HG02943 (cell line): ENCODE measurements around the gene NALCN.
"Not testable (repeated sequence)": the region's sequence is repeated elsewhere in the genome, so short reads cannot be mapped to it uniquely, and the experiment has no call there.

Experiments
- ATAC-seq: cut with Tn5 transposase; IDR thresholded peaks from one replicate; pipeline ENCODE4 v1.9.1; 2021; ENCODE audit warnings: mild to moderate bottlenecking, low read depth, moderate library complexity; ENCODE audit not compliant: unreplicated experiment

NALCN gene

DNA sequence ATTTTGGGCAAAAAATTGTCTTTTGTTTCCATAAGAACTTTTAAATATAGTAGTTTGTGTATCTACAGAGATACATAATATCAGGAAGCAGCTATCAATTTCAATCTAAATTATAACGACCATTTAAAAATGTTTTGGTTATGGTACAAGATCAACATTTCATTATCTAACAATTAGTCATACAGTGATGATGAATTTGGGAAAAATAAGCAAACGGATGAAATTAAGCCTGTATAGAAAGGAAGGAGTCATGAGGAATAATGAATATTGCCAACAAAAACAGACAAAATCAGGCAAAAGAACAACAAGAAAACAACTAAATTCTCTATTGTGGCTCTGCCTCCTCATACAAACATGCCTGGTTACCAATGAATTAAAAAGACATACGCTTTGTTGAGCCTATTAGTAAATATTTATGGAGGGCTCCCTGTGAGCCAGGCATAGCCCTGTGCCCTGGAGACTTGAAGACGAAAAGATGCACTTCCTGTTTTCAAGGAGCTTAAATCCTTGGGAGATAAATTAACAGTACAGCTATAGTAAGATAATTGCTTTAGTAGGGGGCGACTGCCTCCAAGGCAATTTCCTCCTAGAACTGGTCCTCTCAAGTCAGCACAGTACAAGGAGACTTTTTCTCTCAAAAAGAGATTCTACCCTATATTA lies 73.0 kb downstream of the NALCN start:
- no peak for ATAC-seq

DNA sequence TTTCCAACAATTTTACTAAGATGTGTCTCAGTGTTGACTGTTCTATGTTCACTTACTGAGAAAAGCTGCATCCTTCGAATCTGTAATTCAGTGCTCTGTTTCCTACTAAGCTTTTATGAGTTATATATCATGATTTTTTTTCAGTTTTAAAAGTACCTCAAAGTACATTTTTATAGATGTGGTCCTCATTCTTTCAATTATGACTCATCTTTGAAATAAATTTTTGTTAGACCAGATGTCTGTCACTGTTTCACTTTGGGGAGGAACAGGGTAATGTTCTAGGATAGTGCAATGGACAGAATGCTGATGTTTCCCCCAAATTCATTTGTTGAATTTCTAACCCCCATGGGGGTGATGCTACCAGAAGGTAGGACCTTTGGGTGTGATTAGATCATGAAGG lies 74.8 kb downstream of the NALCN start:
- ATAC-seq: no peak

DNA sequence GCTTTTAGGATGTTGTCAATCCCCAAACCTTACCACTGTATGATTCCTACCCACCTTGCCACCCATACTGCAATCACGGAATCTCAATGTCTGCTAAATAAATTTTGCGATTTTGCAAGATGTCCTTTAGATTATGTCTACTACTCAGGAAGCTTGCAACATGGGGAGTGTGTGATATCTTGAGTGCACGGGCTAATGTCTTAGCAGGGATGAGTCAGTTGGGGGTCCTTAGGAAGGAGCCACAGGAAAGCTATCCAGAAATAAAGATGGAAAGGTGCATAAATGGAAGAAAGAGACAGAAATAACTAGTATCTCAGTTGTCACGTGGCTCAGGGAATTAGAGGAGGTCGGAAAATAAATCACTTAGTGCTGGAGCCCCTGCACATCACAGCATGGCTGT lies 77.1 kb downstream of the NALCN start:
- no peak for ATAC-seq

DNA sequence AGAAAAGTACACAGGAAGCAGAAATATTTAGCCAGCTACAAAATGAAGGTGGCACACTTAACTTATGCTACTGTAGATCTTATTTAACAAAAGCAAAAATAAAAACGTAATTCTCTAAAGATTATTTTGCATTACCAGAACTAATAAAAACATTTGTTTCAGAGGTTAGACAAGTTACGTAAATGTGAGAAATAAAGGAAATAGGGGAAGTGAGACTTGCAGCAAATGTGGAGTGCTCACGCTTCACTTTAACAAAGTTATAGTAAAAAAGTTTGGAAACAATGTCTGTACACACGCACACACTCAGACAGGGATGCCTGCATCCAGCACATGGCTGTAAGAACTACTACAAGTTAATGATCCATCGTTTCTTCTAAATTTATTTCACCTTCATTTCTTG lies 83.7 kb downstream of the NALCN start:
- no peak for ATAC-seq

DNA sequence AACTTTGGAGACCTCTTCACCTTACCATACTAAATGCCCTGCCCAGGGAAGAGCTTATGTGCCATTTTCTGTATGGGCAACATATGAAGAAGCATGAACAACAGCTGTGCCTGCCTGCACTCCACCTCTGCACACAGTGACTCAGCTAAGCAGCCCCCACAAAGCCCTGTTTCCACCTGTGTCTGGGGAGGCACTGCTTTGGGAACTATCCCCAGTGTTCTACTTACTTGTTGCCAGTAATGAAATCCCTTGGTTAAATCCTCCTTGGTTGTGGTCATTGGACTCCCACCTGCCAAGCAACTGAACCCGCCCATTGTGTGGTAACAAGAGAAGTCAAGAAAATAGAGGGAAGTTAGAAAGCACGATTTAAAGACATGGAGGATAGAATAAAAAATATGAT lies 84.6 kb downstream of the NALCN start:
- ATAC-seq: no peak

DNA sequence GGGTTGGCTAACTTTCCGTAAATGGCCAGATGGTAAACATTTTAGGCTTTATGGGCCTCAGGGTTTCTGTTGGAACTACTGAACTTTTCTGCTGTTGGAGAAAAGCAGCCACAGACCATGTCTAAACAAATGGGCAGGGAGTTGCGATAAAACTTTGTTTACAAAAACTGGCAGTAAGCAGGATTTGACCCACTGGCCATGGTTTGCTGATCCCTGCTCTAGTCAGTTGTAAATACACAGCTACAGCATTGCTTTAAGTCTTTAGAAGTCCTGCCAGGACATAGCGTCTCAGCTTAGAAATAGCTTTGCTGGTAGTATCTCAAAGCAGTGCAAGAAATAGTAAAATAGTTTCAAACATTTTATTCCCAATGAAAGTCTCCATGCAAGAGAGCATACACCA lies 88.4 kb downstream of the NALCN start:
- no peak for ATAC-seq

DNA sequence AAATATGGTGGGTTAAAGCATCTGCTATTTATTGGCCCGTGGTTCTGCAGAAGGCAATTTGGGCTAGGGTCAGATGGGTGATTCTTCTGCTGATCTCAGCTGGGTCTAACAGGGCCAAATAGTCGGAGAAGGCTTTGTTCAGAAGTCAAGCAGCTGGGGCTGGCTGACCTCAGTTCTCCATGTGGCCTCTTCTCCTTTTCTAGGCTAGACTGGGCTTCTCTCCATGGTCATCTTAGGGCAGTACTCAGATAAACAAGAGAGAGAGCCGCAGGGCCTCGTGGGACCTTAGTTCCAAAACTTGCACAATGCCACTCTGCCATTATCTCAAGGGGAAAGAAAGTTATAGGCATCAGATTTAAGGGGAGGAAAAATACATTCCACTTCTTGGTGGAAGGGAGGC lies 89.6 kb downstream of the NALCN start:
- ATAC-seq: no peak

DNA sequence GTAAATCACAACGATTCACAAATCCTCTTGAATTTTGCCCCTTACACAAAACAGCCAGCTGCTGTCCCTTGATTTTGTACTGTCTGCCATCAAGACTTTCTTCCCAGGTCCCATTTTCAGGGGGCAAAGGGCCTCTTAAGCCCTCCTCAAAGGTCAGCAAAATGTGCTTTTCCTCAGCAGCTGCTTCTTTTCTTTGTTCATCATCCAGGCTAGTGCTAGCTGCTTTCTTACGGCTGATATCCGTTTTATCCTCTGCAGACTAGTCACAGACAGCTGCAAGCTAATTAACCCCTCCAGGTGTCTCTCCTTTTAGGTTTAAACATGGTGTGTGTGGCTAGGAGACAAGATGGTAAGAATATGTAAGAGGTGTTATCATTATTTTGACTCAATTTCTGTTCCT lies 90.9 kb downstream of the NALCN start:
- ATAC-seq: no peak

DNA sequence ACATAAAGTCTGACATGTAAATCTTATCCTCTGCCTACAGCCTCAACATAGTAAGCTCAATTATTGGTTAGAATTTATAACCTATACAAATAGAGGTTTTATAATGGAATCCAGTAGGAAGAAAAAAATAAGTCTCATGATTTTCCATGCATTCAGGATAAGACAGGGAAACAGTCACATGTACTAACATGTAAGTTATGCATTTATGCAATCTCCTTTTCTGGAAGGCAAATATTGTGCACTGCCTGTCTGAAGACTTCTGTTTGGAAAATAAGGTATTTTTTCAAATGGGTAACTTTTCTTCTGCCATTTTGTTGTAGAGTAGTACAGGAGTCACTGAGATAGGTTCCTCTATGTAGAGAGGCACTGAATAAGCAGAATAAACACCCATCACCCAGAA lies 92.7 kb downstream of the NALCN start:
- ATAC-seq: no peak

DNA sequence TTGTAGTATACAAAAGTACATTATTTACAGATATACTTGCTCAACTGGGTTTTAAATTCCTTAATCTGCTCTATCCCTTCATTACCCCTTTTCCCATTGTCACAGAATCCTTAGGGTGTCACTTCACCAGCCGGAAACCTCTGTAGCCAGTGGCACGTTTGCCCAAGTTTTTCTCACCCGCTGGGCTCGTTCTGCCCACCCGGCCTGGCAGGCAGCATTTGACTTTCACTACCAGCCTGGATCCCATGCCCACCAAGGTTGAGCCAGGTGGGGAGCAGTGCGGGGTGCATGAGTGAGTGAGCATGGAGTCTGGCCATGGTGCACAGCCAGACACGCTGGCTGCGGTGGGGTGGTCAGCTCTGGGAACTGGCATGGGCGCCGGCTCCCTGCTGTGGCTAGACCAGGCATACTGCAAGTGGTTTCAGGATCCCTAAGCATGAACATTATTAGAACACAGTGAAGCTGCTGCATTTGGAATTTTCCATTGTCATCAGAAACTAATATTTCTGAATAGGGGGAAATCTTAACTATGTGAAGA lies 98.3 kb downstream of the NALCN start:
- ATAC-seq: no peak

DNA sequence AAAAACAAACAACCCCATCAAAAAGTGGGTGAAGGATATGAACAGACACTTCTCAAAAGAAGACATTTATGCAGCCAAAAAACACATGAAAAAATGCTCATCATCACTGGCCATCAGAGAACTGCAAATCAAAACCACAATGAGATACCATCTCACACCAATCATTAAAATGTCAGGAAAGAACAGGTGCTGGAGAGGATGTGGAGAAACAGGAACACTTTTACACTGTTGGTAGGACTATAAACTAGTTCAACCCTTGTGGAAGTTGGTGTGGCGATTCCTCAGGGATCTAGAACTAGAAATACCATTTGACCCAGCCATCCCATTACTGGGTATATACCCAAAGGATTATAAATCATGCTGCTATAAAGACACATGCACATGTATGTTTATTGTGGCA lies 102.8 kb downstream of the NALCN start:
- not testable (repeated sequence) for ATAC-seq

DNA sequence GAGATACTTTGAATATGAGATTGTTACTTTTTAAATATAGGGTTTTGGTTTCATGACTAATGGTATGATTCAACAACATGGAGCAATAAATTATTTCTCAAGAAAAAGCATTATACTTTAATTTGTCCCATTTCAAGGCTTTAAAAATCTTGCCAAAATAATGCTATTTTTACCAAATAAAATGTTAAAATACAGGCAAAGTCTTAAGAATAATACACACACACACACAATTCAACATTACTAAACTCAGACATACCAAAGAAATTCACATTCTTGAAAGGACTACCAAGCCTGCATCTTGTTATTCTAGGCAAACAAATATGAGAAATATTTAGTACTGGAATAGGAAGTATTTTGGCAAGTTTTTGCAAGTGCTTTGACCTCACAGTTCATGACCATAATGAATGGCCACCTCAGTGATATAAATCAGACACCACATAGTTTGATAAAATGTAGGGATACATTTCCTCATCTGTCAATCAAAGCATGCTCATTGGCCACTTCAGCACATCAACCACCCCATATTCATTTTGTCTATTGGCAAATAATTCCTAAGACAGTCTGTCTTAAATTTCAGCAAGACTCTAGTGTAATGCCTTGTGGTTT lies 107.2 kb downstream of the NALCN start:
- no peak for ATAC-seq

DNA sequence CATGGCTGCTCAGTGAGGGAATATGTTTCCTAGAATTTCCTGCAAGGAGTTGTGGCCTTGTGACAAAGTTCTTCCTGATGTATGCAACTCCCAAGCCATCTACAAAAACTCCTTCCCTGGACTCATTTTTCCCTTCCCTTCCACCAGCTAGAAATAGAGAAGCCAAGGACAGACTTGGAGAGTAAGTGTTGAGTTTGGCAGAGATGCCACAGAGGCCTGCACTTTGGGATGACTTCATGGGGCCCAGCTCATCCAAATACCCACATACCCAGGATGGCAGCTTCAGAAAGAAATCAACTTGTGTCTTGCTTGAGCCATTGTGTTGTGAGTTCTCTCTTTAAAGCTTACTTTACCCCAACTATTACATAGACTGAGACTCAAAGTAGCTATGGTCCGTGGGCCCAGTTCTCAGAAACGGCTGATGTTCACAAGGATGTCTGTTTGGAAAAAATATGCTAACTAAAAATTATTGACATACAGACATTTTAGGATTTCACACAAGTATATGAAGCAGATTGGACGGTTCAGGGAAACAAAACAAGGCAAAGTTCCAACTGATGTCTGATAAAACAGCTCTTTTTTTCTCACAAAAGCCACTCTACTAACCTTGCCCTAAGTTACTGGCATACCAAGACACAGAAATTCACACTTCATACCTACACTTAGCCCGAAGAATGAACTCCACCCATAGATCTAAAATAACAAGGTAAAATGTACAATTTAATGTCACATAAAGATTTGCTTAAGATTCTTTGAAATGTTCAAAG lies 107.9 kb downstream of the NALCN start:
- ATAC-seq: no peak

DNA sequence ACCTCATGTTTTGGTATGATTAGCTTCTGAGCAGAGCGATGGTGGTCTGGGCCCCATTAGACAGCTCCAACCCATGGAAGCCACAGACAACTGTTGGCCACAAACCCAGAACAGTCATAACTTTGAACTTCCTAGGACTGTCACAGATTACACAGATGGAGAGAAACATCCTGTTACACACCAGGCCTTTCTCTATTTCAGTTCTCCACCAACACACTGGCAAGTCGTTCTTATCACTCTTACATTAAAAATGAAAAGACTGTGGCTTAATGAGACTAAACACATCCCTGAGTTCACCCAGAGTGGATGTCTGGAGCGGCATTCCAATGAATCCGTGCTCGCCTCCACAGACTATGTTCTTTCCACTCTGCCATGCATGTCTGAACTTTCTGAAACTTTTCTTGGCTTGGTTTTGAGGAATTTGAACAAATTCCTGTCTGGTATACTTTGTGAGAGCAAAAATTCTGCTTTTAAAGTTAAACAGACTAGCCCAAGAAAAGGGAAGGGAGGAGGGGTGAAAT lies 109.1 kb downstream of the NALCN start:
- ATAC-seq: no peak

DNA sequence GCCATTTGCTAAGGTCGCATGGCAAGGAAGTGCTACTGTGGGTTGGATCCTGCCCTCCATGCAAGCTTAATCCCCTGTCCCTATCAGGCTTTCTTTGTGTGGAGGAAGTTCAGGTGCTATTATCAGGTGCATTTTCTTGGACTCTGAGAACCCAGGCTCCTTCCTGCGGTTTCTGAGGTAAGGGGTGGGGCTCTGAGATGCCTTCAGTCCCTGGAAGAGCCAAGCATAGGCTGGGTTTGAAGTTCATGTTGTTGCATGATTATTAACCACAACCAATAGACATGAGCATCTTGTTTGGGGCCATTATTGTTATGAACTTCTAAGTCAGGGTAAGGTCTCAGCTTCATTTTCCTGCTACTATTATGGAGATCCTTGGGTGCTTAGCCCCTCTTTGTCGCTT lies 109.5 kb downstream of the NALCN start:
- ATAC-seq: no peak

DNA sequence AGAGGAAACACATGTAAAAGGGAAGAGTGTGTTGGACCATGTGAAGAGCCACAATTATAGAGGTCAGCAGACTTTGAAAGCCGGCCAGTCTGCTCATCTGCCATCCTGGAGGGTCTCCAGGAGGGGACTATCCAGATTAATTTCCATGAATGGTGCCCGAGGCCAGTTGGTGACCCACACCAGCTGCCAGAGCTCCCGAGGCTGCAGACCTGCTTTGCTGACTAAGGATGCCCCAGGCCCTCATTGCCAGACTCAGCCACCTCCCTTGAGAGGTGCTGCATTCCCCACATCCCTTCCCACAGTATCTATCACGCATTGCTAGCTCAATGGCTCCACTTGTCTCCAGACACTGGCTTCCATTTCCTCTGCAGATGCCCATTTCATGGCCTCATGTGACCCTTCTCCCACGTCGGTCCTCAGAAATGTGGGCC lies 110.3 kb downstream of the NALCN start:
- ATAC-seq: no peak

DNA sequence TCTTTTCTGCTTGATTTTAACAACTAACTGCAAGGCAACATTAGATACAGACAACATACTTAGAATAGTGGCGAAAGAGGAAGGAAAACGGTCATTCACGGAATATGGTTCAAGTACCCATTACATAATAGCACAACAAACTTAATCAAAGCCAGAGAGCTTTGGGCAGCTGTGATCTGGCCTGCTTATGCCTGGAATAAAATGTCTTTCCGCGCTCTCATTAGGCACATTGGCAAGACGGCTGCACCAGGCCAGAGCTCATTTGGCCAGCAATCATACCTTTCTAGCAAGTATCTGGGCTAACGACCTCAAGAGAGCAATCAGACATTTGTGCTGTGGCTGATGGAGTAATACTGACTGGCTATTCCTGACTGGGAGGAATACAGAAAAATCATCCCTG lies 112.8 kb downstream of the NALCN start:
- no peak for ATAC-seq

DNA sequence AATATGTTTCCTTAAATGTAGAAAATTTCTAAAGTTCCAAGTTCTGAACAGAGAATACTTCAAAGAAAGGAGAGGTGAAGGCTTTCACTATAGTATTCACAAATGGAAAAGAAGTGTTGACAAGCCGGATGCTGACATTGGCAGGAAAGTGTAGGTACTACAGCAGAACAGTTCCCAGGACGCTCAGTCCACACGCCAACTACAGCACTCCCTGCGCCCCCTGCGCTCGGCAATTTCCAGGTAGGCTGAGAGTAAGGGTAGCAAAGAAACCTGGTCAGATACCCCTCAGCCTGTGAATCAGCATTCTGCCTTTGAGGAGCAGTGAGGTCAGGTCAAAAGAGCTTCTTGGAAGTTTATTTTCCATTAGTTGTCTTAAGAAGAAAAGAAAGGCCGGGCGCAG lies 115.3 kb downstream of the NALCN start:
- ATAC-seq: no peak

DNA sequence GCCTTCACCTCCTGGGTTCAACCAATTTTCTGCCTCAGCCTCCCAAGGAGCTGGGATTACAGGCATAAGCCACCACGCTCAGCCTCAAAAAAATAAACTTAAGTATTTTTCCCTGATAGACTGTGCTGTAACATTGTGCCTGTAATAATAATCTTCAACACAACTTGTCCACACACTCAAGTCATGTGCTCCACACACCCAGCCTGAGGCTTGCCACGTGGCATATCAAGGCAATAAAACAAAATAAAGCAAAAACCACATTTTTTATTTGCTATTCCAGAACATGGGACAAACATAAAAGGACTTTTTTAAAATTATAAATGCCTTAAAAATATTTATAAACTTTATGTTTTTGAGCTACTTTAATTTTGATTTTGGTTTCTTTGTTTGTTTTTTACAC lies 115.8 kb downstream of the NALCN start:
- no peak for ATAC-seq

DNA sequence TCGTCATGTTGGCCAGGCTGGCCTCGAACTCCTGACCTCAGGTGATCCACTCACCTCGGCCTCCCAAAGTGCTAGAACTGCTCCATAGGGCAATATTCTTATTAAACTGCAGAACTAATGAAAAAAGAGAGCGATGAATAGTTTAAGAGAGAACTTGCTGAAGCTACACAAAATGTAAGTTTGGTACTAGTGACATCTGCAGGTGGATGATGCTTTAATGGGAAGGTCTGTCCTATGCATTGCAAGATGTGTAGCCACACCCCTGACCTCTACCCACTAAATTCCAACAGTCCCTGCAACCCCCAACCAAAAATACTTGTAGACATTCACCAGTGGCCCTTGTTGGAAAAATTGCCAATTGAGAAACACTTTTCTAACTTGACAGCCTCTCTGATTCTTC lies 117.8 kb downstream of the NALCN start:
- no peak for ATAC-seq

DNA sequence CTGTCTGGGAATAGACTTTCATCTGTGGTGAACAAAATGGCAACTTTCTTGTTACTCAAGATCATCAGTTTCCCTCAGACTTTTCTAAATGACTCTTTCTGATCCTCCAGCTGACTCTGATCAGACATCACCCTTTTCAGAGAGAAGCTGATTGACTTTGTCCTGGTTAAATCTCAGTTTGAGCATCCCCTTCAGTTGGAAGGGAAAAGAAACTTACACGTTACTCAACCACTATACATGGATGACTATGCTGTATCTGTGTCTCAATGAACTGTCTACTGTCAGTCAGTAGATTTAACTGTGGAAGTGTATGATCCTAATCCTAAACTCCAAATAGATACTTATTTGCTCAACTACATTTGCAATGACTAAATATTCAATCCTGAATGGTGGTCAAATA lies 118.5 kb downstream of the NALCN start:
- ATAC-seq: no peak
